WTC11 (cell line): ENCODE measurements around the gene AMBRA1. TPM values are rescaled to one million over a fixed set of nuclear protein-coding genes. Genes with fewer than 3 reads are reported as not detected.

Experiments used
- ATAC-seq: fragments of 200-7000 bp; cut with Tn5 transposase; 2 replicates; pipeline ENCODE4 v1.10.0; 2021; ENCODE audit warnings: mild to moderate bottlenecking, moderate library complexity
- CTCF ChIA-PET: fragments of 300-600 bp; sonication (Branson Sonifier 250); formaldehyde crosslinking; loops from one replicate; lab custom pipeline; 2021; ENCODE audit warnings: antibody characterized with exemption; lab: Charles Lee
- POLR2A ChIA-PET: fragments of 350-600 bp; sonication (Branson Sonifier 250); formaldehyde crosslinking; loops from one replicate; lab custom pipeline; 2021; ENCODE audit warnings: antibody characterized with exemption; lab: Charles Lee
- DNase-seq: peaks from one replicate; pipeline ENCODE4 v3.0.0; 2021; ENCODE audit warnings: low spot score
- H3K27ac Mint-ChIP-seq: 2 replicates; pipeline ENCODE4 v1.8.0; 2021; ENCODE audit warnings: mixed read lengths
- H3K27me3 Mint-ChIP-seq: 2 replicates; pipeline ENCODE4 v1.8.0; 2021; ENCODE audit warnings: low read depth, mild to moderate bottlenecking, moderate library complexity, mixed read lengths
- H3K36me3 Mint-ChIP-seq: 2 replicates; pipeline ENCODE4 v1.8.0; 2021; ENCODE audit warnings: mixed read lengths
- H3K4me1 Mint-ChIP-seq: 2 replicates; pipeline ENCODE4 v1.8.0; 2022; ENCODE audit warnings: mixed read lengths
- H3K4me3 Mint-ChIP-seq: 2 replicates; pipeline ENCODE4 v1.8.0; 2021; ENCODE audit warnings: mild to moderate bottlenecking, moderate library complexity, mixed read lengths
- H3K9me3 Mint-ChIP-seq: 2 replicates; pipeline ENCODE4 v1.8.0; 2021; ENCODE audit warnings: mixed read lengths
- ATF3 ChIP-seq: sonication (generic); formaldehyde crosslinking; conservative IDR thresholded peaks from 2 replicates; pipeline ENCODE4 v1.8.1; 2022; ENCODE audit warnings: mild to moderate bottlenecking, missing genetic modification reagents
- CBFB ChIP-seq: sonication (generic); formaldehyde crosslinking; IDR thresholded peaks from 2 replicates; pipeline ENCODE4 v1.8.1; 2022; ENCODE audit warnings: mild to moderate bottlenecking, low read depth, missing genetic modification reagents
- CREM ChIP-seq: sonication (generic); formaldehyde crosslinking; IDR thresholded peaks from 2 replicates; pipeline ENCODE4 v1.8.1; 2022; ENCODE audit warnings: mild to moderate bottlenecking, missing genetic modification reagents, moderate library complexity
- E2F4 ChIP-seq: sonication (generic); formaldehyde crosslinking; IDR thresholded peaks from 2 replicates; pipeline ENCODE4 v1.8.1; 2022; ENCODE audit warnings: low read depth, mild to moderate bottlenecking, moderate library complexity, missing genetic modification reagents, borderline replicate concordance
- EMX1 ChIP-seq: fragments of 250-450 bp; sonication (Bioruptor Pico); IDR thresholded peaks from 2 replicates; pipeline ENCODE4 v1.8.0; 2021; ENCODE audit warnings: mild to moderate bottlenecking
- ERG ChIP-seq: fragments of 250-450 bp; sonication (Bioruptor Pico); IDR thresholded peaks from 2 replicates; pipeline ENCODE4 v1.8.0; 2021; ENCODE audit warnings: mild to moderate bottlenecking
- ESRRA ChIP-seq: sonication (generic); formaldehyde crosslinking; IDR thresholded peaks from 2 replicates; pipeline ENCODE4 v1.8.1; 2022; ENCODE audit warnings: mild to moderate bottlenecking, missing genetic modification reagents, borderline replicate concordance
- ETV6 ChIP-seq: sonication (generic); formaldehyde crosslinking; IDR thresholded peaks from 2 replicates; pipeline ENCODE4 v1.8.1; 2022; ENCODE audit warnings: mild to moderate bottlenecking, missing genetic modification reagents
- FOXK1 ChIP-seq: sonication (generic); formaldehyde crosslinking; IDR thresholded peaks from 2 replicates; pipeline ENCODE4 v1.8.0; 2022; ENCODE audit warnings: mild to moderate bottlenecking, moderate library complexity, missing genetic modification reagents
- FOXP1 ChIP-seq: sonication (generic); formaldehyde crosslinking; IDR thresholded peaks from 2 replicates; pipeline ENCODE4 v1.8.0; 2022; ENCODE audit warnings: missing genetic modification reagents, mild to moderate bottlenecking, moderate library complexity, borderline replicate concordance
- GABPB1 ChIP-seq: sonication (generic); formaldehyde crosslinking; IDR thresholded peaks from 2 replicates; pipeline ENCODE4 v1.8.1; 2023; ENCODE audit warnings: mild to moderate bottlenecking, missing genetic modification reagents
- GTF2I ChIP-seq: fragments of 250-450 bp; sonication (Bioruptor Pico); conservative IDR thresholded peaks from 2 replicates; pipeline ENCODE4 v1.4.0; 2021; ENCODE audit warnings: mild to moderate bottlenecking
- JUN ChIP-seq: sonication (generic); formaldehyde crosslinking; IDR thresholded peaks from 2 replicates; pipeline ENCODE4 v1.8.0; 2023; ENCODE audit warnings: mild to moderate bottlenecking, missing genetic modification reagents
- NR1H2 ChIP-seq: sonication (generic); formaldehyde crosslinking; IDR thresholded peaks from 2 replicates; pipeline ENCODE4 v1.9.0; 2021; ENCODE audit warnings: mild to moderate bottlenecking, moderate library complexity, missing genetic modification reagents
- OVOL2 ChIP-seq: fragments of 250-450 bp; sonication (Bioruptor Pico); IDR thresholded peaks from 2 replicates; pipeline ENCODE4 v1.9.0; 2021; ENCODE audit warnings: mild to moderate bottlenecking, borderline replicate concordance
- PREB ChIP-seq: sonication (generic); formaldehyde crosslinking; IDR thresholded peaks from 2 replicates; pipeline ENCODE4 v1.8.1; 2022; ENCODE audit warnings: mild to moderate bottlenecking, missing genetic modification reagents, moderate library complexity, borderline replicate concordance
- TEAD1 ChIP-seq: sonication (generic); formaldehyde crosslinking; IDR thresholded peaks from 2 replicates; pipeline ENCODE4 v1.8.0; 2022; ENCODE audit warnings: mild to moderate bottlenecking, missing genetic modification reagents
- TEAD4 ChIP-seq: sonication (generic); formaldehyde crosslinking; IDR thresholded peaks from 2 replicates; pipeline ENCODE4 v1.8.0; 2022; ENCODE audit warnings: mild to moderate bottlenecking, missing genetic modification reagents
- ZNF138 ChIP-seq: sonication (generic); formaldehyde crosslinking; conservative IDR thresholded peaks from 2 replicates; pipeline ENCODE4 v1.8.1; 2022; ENCODE audit warnings: mild to moderate bottlenecking, moderate library complexity, missing genetic modification reagents
- ZNF263 ChIP-seq: sonication (generic); formaldehyde crosslinking; IDR thresholded peaks from 2 replicates; pipeline ENCODE4 v1.8.1; 2022; ENCODE audit warnings: low read depth, mild to moderate bottlenecking, moderate library complexity, missing genetic modification reagents
- ZNF317 ChIP-seq: sonication (generic); formaldehyde crosslinking; IDR thresholded peaks from 2 replicates; pipeline ENCODE4 v1.8.1; 2023; ENCODE audit warnings: low read depth, mild to moderate bottlenecking, moderate library complexity, missing genetic modification reagents, borderline replicate concordance
- ZNF425 ChIP-seq: fragments of 250-450 bp; sonication (Bioruptor Pico); conservative IDR thresholded peaks from 2 replicates; pipeline ENCODE4 v1.9.0; 2021; ENCODE audit warnings: mild to moderate bottlenecking
- ZNF532 ChIP-seq: fragments of 250-450 bp; sonication (Bioruptor Pico); IDR thresholded peaks from 2 replicates; pipeline ENCODE4 v1.9.0; 2021; ENCODE audit warnings: mild to moderate bottlenecking, borderline replicate concordance
- total RNA-seq: library from RNA; stranded (reverse); gene quantifications from 3 replicates; pipeline ENCODE4 v1.2.3, GENCODE V29; 2021

AMBRA1 gene
- total RNA-seq, 1 experiment from 2014 or later = 35.0 TPM

GRCh38 chr11:46633291-46634217, 39.7 kb upstream of the AMBRA1 start:
- H3K27me3 Mint-ChIP-seq = no peaks in the 10 kb centered on the region
- ATAC-seq (no peak), DNase-seq (no peak)
- ChIA-PET POLR2A (no interaction called here), CTCF (interaction anchor here (0.5 kb wide), 1 partner anchor 114 kb away, joined by 3 read pairs; no protein-coding TSS in a partner anchor)
- H3K36me3 Mint-ChIP-seq = peaks cover 13% of the 10 kb centered on the region
- H3K4me3 Mint-ChIP-seq = no peak overlapping the region
- TF ChIP-seq EMX1 (CRISPR knock-in tag) (no peak), NR1H2 (CRISPR knock-in tag) (no peak), OVOL2 (CRISPR knock-in tag) (no peak), TEAD4 (no peak), TEAD1 (CRISPR knock-in tag) (no peak), ZNF138 (no peak), ZNF263 (CRISPR knock-in tag) (no peak), ZNF425 (CRISPR knock-in tag) (no peak), FOXK1 (CRISPR knock-in tag) (no peak), FOXP1 (CRISPR knock-in tag) (no peak), GTF2I (CRISPR knock-in tag) (no peak), ESRRA (CRISPR knock-in tag) (no peak), ATF3 (CRISPR knock-in tag) (no peak), E2F4 (CRISPR knock-in tag) (no peak), ETV6 (no peak), GABPB1 (no peak), JUN (no peak), ZNF317 (no peak), ERG (CRISPR knock-in tag) (no peak)
- H3K27ac Mint-ChIP-seq = no peak overlapping the region
- H3K4me1 Mint-ChIP-seq = no peaks in the 10 kb centered on the region
- H3K9me3 Mint-ChIP-seq = no peaks in the 10 kb centered on the region

- Mint-ChIP-seq H3K4me3 (no peak overlapping the region), H3K36me3 (peaks cover 11% of the 10 kb centered on the region), H3K27me3 (no peaks in the 10 kb centered on the region), H3K4me1 (no peaks in the 10 kb centered on the region), H3K27ac (no peak overlapping the region), H3K9me3 (no peaks in the 10 kb centered on the region)
- DNase-seq (no peak), ATAC-seq (no peak)
- ChIA-PET POLR2A (no interaction called here), CTCF (interaction anchor here (1.3 kb wide), 1 partner anchor 37 kb away, joined by 3 read pairs; no protein-coding TSS in a partner anchor)
- TF ChIP-seq CBFB (CRISPR knock-in tag) (no peak), ZNF532 (no peak), CREM (no peak), TEAD4 (no peak), ZNF263 (CRISPR knock-in tag) (no peak), PREB (CRISPR knock-in tag) (no peak)
Observed at GRCh38 chr11:46632502-46632901, 38.7 kb upstream of the AMBRA1 start.
